K562 (cell line): Measurements from ENCODE around the gene HAUS7.

Source experiments
- EP300 ChIP-seq: IDR thresholded peaks from 2 replicates; pipeline ENCODE4 v1.6.1; 2012; ENCODE audit warnings: low read length, improper control_type of control experiment
- ESRRB ChIP-seq: fragments of 250-450 bp; sonication (Bioruptor Pico); IDR thresholded peaks from 2 replicates; pipeline ENCODE4 v1.5.0; 2020; ENCODE audit warnings: mild to moderate bottlenecking, moderate library complexity, borderline replicate concordance
- GATA2 ChIP-seq: sonication (generic); formaldehyde crosslinking; IDR thresholded peaks from 2 replicates; pipeline ENCODE4 v1.4.0; 2020; ENCODE audit warnings: mild to moderate bottlenecking, missing genetic modification reagents
- GATAD2B ChIP-seq: fragments of 450-650 bp; IDR thresholded peaks from 2 replicates; pipeline ENCODE4 v1.6.1; 2017; ENCODE audit warnings: mild to moderate bottlenecking, borderline replicate concordance
- JUN ChIP-seq, 2 experiments: sonication (generic) in 1 of 2; formaldehyde crosslinking in 1 of 2; IDR thresholded peaks; 2 replicates each; pipeline versions ENCODE4 v1.6.1 to v1.8.0; 2012 to 2022; ENCODE audit warnings: borderline replicate concordance in 2 of 2, mild to moderate bottlenecking in 2 of 2, improper control_type of control experiment in 1 of 2, low read depth in 1 of 2, low read length in 1 of 2, missing genetic modification reagents in 1 of 2
- MIER1 ChIP-seq: fragments of 450-650 bp; IDR thresholded peaks from 2 replicates; pipeline ENCODE4 v1.6.1; 2016; ENCODE audit warnings: antibody characterized with exemption, mild to moderate bottlenecking, low read depth
- SIX5 ChIP-seq, 2 experiments: IDR thresholded peaks; 2 replicates each; pipeline ENCODE4 v1.6.1; 2011; ENCODE audit warnings: low read length in 2 of 2, borderline replicate concordance in 1 of 2, low read depth in 1 of 2, mild to moderate bottlenecking in 1 of 2, moderate library complexity in 1 of 2; ENCODE audit not compliant: insufficient read depth in 1 of 2
- SP2 ChIP-seq: IDR thresholded peaks from 2 replicates; pipeline ENCODE4 v1.6.1; 2011; ENCODE audit warnings: mild to moderate bottlenecking, low read depth, low read length, moderate library complexity; ENCODE audit not compliant: poor library complexity, severe bottlenecking; ENCODE audit errors: extremely low read depth
- ZNF507 ChIP-seq: conservative IDR thresholded peaks from 2 replicates; pipeline ENCODE4 v1.6.1; 2017; ENCODE audit warnings: missing genetic modification characterization, missing compliant biosample characterization
- ZNF740 ChIP-seq, 3 experiments: fragments of 200-800 bp in 1 of 3; sonication (Bioruptor generic) in 1 of 3; sonication (generic) in 1 of 3; formaldehyde crosslinking in 1 of 3; IDR thresholded peaks; 2 replicates each; pipeline versions ENCODE4 v1.6.1 to v1.8.0; 2016 to 2022; ENCODE audit warnings: mild to moderate bottlenecking in 2 of 3, missing compliant biosample characterization in 2 of 3, missing genetic modification characterization in 2 of 3, missing genetic modification reagents in 1 of 3

- TF ChIP-seq ZNF740 (CRISPR knock-in tag; IDR thresholded peaks at IDR 0.05) (no peak), ZNF740 (tag; IDR thresholded peaks at IDR 0.05) (no peak), SP2 (no peak), MIER1 (no peak), SIX5 (IDR thresholded peaks at IDR 0.05; ENCODE audit: borderline replicate concordance in 1 of 2, insufficient read depth in 1 of 2, low read depth in 1 of 2, low read length in 2 of 2) (no peak), ESRRB (no peak), GATA2 (CRISPR knock-in tag) (no peak), EP300 (no peak), ZNF507 (no peak), JUN (IDR thresholded peaks at IDR 0.05; ENCODE audit: borderline replicate concordance, low read depth, low read length) (no peak), JUN (CRISPR knock-in tag; IDR thresholded peaks at IDR 0.05; ENCODE audit: borderline replicate concordance) (no peak), GATAD2B (no peak)
These were observed 22.7 kb upstream of the HAUS7 start for GRCh38 chrX:153493085-153493484.
